ENCODE results near the gene COIL. TPM values are rescaled to one million over a fixed set of nuclear protein-coding genes. Genes with fewer than 3 reads are reported as not detected.

The COIL gene
- total RNA-seq, 2 donors from 2014 or later = 5.0 to 9.9 TPM

- DNase-seq (ENCODE audit: low spot score) (no peak), ATAC-seq (ENCODE audit: insufficient number of reproducible peaks, low FRiP score, low read depth) (no peak)
- TF ChIP-seq CTCF (IDR thresholded peaks at IDR 0.05) = no peak
- Histone ChIP-seq H3K27ac (no peak overlapping the region), H3K36me3 (peaks cover 37% of the 10 kb centered on the region), H3K4me3 (no peak overlapping the region), H3K4me1 (ENCODE audit: control insufficient read depth in 1 of 2, low read depth in 2 of 2) (peaks cover 0 to 9% of the 10 kb centered on the region in 2 donors), H3K9me3 (no peaks in the 10 kb centered on the region), H3K27me3 (replicated peaks; ENCODE audit: insufficient read depth) (no peaks in the 10 kb centered on the region)
These were observed 33.4 kb upstream of the COIL start for GRCh38 chr17:56994009-56994792.

GRCh38 chr17:56992364-56992763, 31.5 kb upstream of the COIL start:
- Histone ChIP-seq H3K4me3 (no peak overlapping the region), H3K9me3 (no peaks in the 10 kb centered on the region), H3K4me1 (ENCODE audit: control insufficient read depth in 1 of 2, low read depth in 2 of 2) (peaks cover 0 to 9% of the 10 kb centered on the region in 2 donors), H3K27me3 (replicated peaks; ENCODE audit: insufficient read depth) (no peaks in the 10 kb centered on the region), H3K36me3 (peaks cover 38% of the 10 kb centered on the region), H3K27ac (no peak overlapping the region)
- no peak for TF ChIP-seq CTCF (IDR thresholded peaks at IDR 0.05)
- DNase-seq (ENCODE audit: low spot score) (no peak), ATAC-seq (ENCODE audit: insufficient number of reproducible peaks, low FRiP score, low read depth) (no peak)

GRCh38 chr17:56988901-56989572, 28.2 kb upstream of the COIL start:
- H3K4me3 ChIP-seq = no peak overlapping the region
- no peak for TF ChIP-seq CTCF (IDR thresholded peaks at IDR 0.05)
- DNase-seq (ENCODE audit: low spot score) (no peak), ATAC-seq (ENCODE audit: insufficient number of reproducible peaks, low FRiP score, low read depth) (no peak)
- H3K36me3 ChIP-seq = peaks cover 37% of the 10 kb centered on the region
- H3K9me3 ChIP-seq = no peaks in the 10 kb centered on the region
- no peaks in the 10 kb centered on the region for H3K27me3 ChIP-seq (replicated peaks; ENCODE audit: insufficient read depth)
- no peak overlapping the region for H3K27ac ChIP-seq
- peaks cover 0 to 3% of the 10 kb centered on the region in 2 donors for H3K4me1 ChIP-seq (ENCODE audit: control insufficient read depth in 1 of 2, low read depth in 2 of 2)

GRCh38 chr17:56987283-56987834, 26.5 kb upstream of the COIL start:
- Histone ChIP-seq H3K36me3 (peaks cover 37% of the 10 kb centered on the region), H3K27ac (no peak overlapping the region), H3K4me1 (ENCODE audit: control insufficient read depth in 1 of 2, low read depth in 2 of 2) (no peaks in the 10 kb centered on the region), H3K9me3 (no peaks in the 10 kb centered on the region), H3K4me3 (no peak overlapping the region), H3K27me3 (replicated peaks; ENCODE audit: insufficient read depth) (no peaks in the 10 kb centered on the region)
- ATAC-seq (ENCODE audit: insufficient number of reproducible peaks, low FRiP score, low read depth) (no peak), DNase-seq (ENCODE audit: low spot score) (no peak)
- no peak for TF ChIP-seq CTCF (IDR thresholded peaks at IDR 0.05)
